GM12891 (cell line): ENCODE data around the gene SFXN1.

Experiments
- POLR2A ChIP-seq: IDR thresholded peaks from 2 replicates; pipeline ENCODE4 v1.6.1; 2011; ENCODE audit warnings: low read depth, low read length, control low read depth
- POLR2AphosphoS5 ChIP-seq: IDR thresholded peaks from 2 replicates; pipeline ENCODE4 v1.6.1; 2011; ENCODE audit warnings: low read depth, low read length, control low read depth
- POU2F2 ChIP-seq: IDR thresholded peaks from 2 replicates; pipeline ENCODE4 v1.6.1; 2011; ENCODE audit warnings: low read depth, mild to moderate bottlenecking, control low read depth, low read length, moderate library complexity
- SPI1 ChIP-seq: IDR thresholded peaks from 2 replicates; pipeline ENCODE4 v1.6.1; 2011; ENCODE audit warnings: low read depth, low read length, control low read depth
- TAF1 ChIP-seq: IDR thresholded peaks from 2 replicates; pipeline ENCODE4 v1.6.1; 2011; ENCODE audit warnings: low read depth, low read length, control low read depth

- no peak for TF ChIP-seq POLR2A
- TF ChIP-seq POLR2AphosphoS5, result no peak
- no peak for TF ChIP-seq POU2F2
- TF ChIP-seq SPI1, result no peak
- no peak for TF ChIP-seq TAF1
Observed at GRCh38 chr5:175491223-175491622, 12.9 kb downstream of the SFXN1 start.
